ENCODE results near the gene TTLL11.

TTLL11 gene

GRCh38 chr9:122116040-122116439 is 22.9 kb upstream of the TTLL11 start:
- Histone ChIP-seq H3K4me2 (ENCODE audit: insufficient read depth, low read length, poor library complexity, severe bottlenecking) (no peak overlapping the region), H2BK5ac (ENCODE audit: low read length) (peak overlapping the region; percentile 49), H3K36me3 (replicated peaks in 1 of 2; ENCODE audit: control insufficient read depth in 2 of 2, insufficient read depth in 2 of 2, low read length in 2 of 2) (no peaks in the 10 kb centered on the region), H3K18ac (ENCODE audit: low read length) (peak overlapping the region; percentile 90), H2AK5ac (ENCODE audit: low read depth, low read length) (no peak overlapping the region), H3K14ac (ENCODE audit: low read length) (no peak overlapping the region), H3K4me1 (ENCODE audit: control insufficient read depth in 2 of 2, insufficient read depth in 1 of 2, low read depth in 1 of 2, low read length in 2 of 2) (peaks cover 16 to 25% of the 10 kb centered on the region in 2 donors), H2BK120ac (ENCODE audit: low read depth, low read length) (no peak overlapping the region), H3K79me1 (ENCODE audit: low read depth, low read length) (no peaks in the 10 kb centered on the region), H3K9me3 (replicated peaks in 1 of 2; ENCODE audit: control insufficient read depth in 2 of 2, insufficient read depth in 1 of 2, low read depth in 1 of 2, low read length in 2 of 2) (no peaks in the 10 kb centered on the region), H4K8ac (ENCODE audit: low read depth, low read length) (no peak overlapping the region), H2BK15ac (ENCODE audit: low read length) (peak overlapping the region; percentile 83), H3K27ac (replicated peaks; ENCODE audit: low read length) (peak overlapping the region; percentile 34), H3K27me3 (ENCODE audit: control insufficient read depth in 3 of 3, insufficient read depth in 3 of 3, low read depth in 1 of 3, low read length in 3 of 3) (peaks cover 0 to 6% (median 0%) of the 10 kb centered on the region in 3 experiments), H2AFZ (ENCODE audit: low read length) (peak overlapping the region; percentile 37), H3K23ac (ENCODE audit: low read depth, low read length, poor library complexity) (no peak overlapping the region), H4K91ac (ENCODE audit: low read depth, low read length, poor library complexity) (peak overlapping the region; percentile 34), H2BK12ac (ENCODE audit: low read length) (peak overlapping the region; percentile 88), H3K9ac (ENCODE audit: low read depth, low read length, poor library complexity) (no peak overlapping the region), H3K4ac (ENCODE audit: low read length) (no peak overlapping the region), H3K4me3 (ENCODE audit: low read length in 2 of 2) (no peak overlapping the region)
- WGBS, 2 donors (ENCODE audit: extremely low coverage in 2 of 2, insufficient read length in 2 of 2, insufficient replicate concordance in 1 of 2): no CpG with 5 or more reads among the region's 4 CpGs
- no peak for DNase-seq (ENCODE audit: low spot score)

GRCh38 chr9:122115176-122116035 is 22.3 kb upstream of the TTLL11 start:
- no peak overlapping the region for H3K4ac ChIP-seq (ENCODE audit: low read length)
- no peak overlapping the region for H3K4me2 ChIP-seq (ENCODE audit: insufficient read depth, low read length, poor library complexity, severe bottlenecking)
- H3K27me3 ChIP-seq (ENCODE audit: control insufficient read depth in 3 of 3, insufficient read depth in 3 of 3, low read depth in 1 of 3, low read length in 3 of 3): peaks cover 0 to 3% (median 0%) of the 10 kb centered on the region in 3 experiments
- H2AK5ac ChIP-seq (ENCODE audit: low read depth, low read length): peak overlapping the region; percentile 79
- peak overlapping the region; percentile 34 for H3K27ac ChIP-seq (replicated peaks; ENCODE audit: low read length)
- peak overlapping the region; percentile 97 for H2BK12ac ChIP-seq (ENCODE audit: low read length)
- H2BK15ac ChIP-seq (ENCODE audit: low read length): peak overlapping the region; percentile 97
- H2AFZ ChIP-seq (ENCODE audit: low read length): peak overlapping the region; percentile 43
- DNase-seq (ENCODE audit: low spot score): no peak
- no peaks in the 10 kb centered on the region for H3K79me1 ChIP-seq (ENCODE audit: low read depth, low read length)
- H4K8ac ChIP-seq (ENCODE audit: low read depth, low read length): no peak overlapping the region
- peak overlapping the region; percentile 90 for H3K18ac ChIP-seq (ENCODE audit: low read length)
- H3K14ac ChIP-seq (ENCODE audit: low read length): no peak overlapping the region
- peak overlapping the region; percentile 8 for H3K23ac ChIP-seq (ENCODE audit: low read depth, low read length, poor library complexity)
- no CpG with 5 or more reads among the region's 12 CpGs for WGBS, 2 donors (ENCODE audit: extremely low coverage in 2 of 2, insufficient read length in 2 of 2, insufficient replicate concordance in 1 of 2)
- H3K4me1 ChIP-seq (ENCODE audit: control insufficient read depth in 2 of 2, insufficient read depth in 1 of 2, low read depth in 1 of 2, low read length in 2 of 2): peaks cover 16 to 25% of the 10 kb centered on the region in 2 donors
- no peaks in the 10 kb centered on the region for H3K36me3 ChIP-seq (replicated peaks in 1 of 2; ENCODE audit: control insufficient read depth in 2 of 2, insufficient read depth in 2 of 2, low read length in 2 of 2)
- no peaks in the 10 kb centered on the region for H3K9me3 ChIP-seq (replicated peaks in 1 of 2; ENCODE audit: control insufficient read depth in 2 of 2, insufficient read depth in 1 of 2, low read depth in 1 of 2, low read length in 2 of 2)
- H4K91ac ChIP-seq (ENCODE audit: low read depth, low read length, poor library complexity): peak overlapping the region; percentile 34
- H3K9ac ChIP-seq (ENCODE audit: low read depth, low read length, poor library complexity): no peak overlapping the region
- H3K4me3 ChIP-seq (ENCODE audit: low read length in 2 of 2): no peak overlapping the region
- peak overlapping the region; percentile 49 for H2BK5ac ChIP-seq (ENCODE audit: low read length)
- H2BK120ac ChIP-seq (ENCODE audit: low read depth, low read length): peak overlapping the region; percentile 53

- Histone ChIP-seq H2BK120ac (ENCODE audit: low read depth, low read length) (no peak overlapping the region), H2AFZ (ENCODE audit: low read length) (peak overlapping the region; percentile 3), H3K18ac (ENCODE audit: low read length) (no peak overlapping the region), H2BK12ac (ENCODE audit: low read length) (no peak overlapping the region), H3K9me3 (replicated peaks in 1 of 2; ENCODE audit: control insufficient read depth in 2 of 2, insufficient read depth in 1 of 2, low read depth in 1 of 2, low read length in 2 of 2) (no peaks in the 10 kb centered on the region), H3K23ac (ENCODE audit: low read depth, low read length, poor library complexity) (no peak overlapping the region), H3K4ac (ENCODE audit: low read length) (no peak overlapping the region), H4K91ac (ENCODE audit: low read depth, low read length, poor library complexity) (no peak overlapping the region), H2BK15ac (ENCODE audit: low read length) (no peak overlapping the region), H3K4me2 (ENCODE audit: insufficient read depth, low read length, poor library complexity, severe bottlenecking) (peak overlapping the region; percentile 18), H2AK5ac (ENCODE audit: low read depth, low read length) (no peak overlapping the region), H2BK5ac (ENCODE audit: low read length) (no peak overlapping the region), H3K36me3 (replicated peaks in 1 of 2; ENCODE audit: control insufficient read depth in 2 of 2, insufficient read depth in 2 of 2, low read length in 2 of 2) (no peaks in the 10 kb centered on the region), H3K9ac (ENCODE audit: low read depth, low read length, poor library complexity) (no peak overlapping the region), H3K27me3 (ENCODE audit: control insufficient read depth in 3 of 3, insufficient read depth in 3 of 3, low read depth in 1 of 3, low read length in 3 of 3) (no peaks in the 10 kb centered on the region), H3K14ac (ENCODE audit: low read length) (peak overlapping the region; percentile 39), H3K27ac (replicated peaks; ENCODE audit: low read length) (peak overlapping the region; percentile 59), H4K8ac (ENCODE audit: low read depth, low read length) (no peak overlapping the region), H3K4me1 (ENCODE audit: control insufficient read depth in 2 of 2, insufficient read depth in 1 of 2, low read depth in 1 of 2, low read length in 2 of 2) (peaks cover 16 to 25% of the 10 kb centered on the region in 2 donors), H3K79me1 (ENCODE audit: low read depth, low read length) (no peaks in the 10 kb centered on the region), H3K4me3 (ENCODE audit: low read length in 2 of 2) (no peak overlapping the region)
- DNase-seq (ENCODE audit: low spot score): no peak
- no CpG with 5 or more reads among the region's 5 CpGs for WGBS, 2 donors (ENCODE audit: extremely low coverage in 2 of 2, insufficient read length in 2 of 2, insufficient replicate concordance in 1 of 2)
These were observed 20.5 kb upstream of the TTLL11 start for GRCh38 chr9:122113574-122113973.

GRCh38 chr9:122112238-122112637 is 19.1 kb upstream of the TTLL11 start:
- H3K36me3 ChIP-seq (replicated peaks in 1 of 2; ENCODE audit: control insufficient read depth in 2 of 2, insufficient read depth in 2 of 2, low read length in 2 of 2): no peaks in the 10 kb centered on the region
- H3K4ac ChIP-seq (ENCODE audit: low read length): no peak overlapping the region
- peak overlapping the region; percentile 64 for H2BK12ac ChIP-seq (ENCODE audit: low read length)
- H3K9me3 ChIP-seq (replicated peaks in 1 of 2; ENCODE audit: control insufficient read depth in 2 of 2, insufficient read depth in 1 of 2, low read depth in 1 of 2, low read length in 2 of 2): no peaks in the 10 kb centered on the region
- no peaks in the 10 kb centered on the region for H3K27me3 ChIP-seq (ENCODE audit: control insufficient read depth in 3 of 3, insufficient read depth in 3 of 3, low read depth in 1 of 3, low read length in 3 of 3)
- no peaks in the 10 kb centered on the region for H3K79me1 ChIP-seq (ENCODE audit: low read depth, low read length)
- peak overlapping the region; percentile 6 for H3K23ac ChIP-seq (ENCODE audit: low read depth, low read length, poor library complexity)
- H4K91ac ChIP-seq (ENCODE audit: low read depth, low read length, poor library complexity): no peak overlapping the region
- peak overlapping the region; percentile 67 for H2AK5ac ChIP-seq (ENCODE audit: low read depth, low read length)
- H2BK120ac ChIP-seq (ENCODE audit: low read depth, low read length): peak overlapping the region; percentile 63
- no peak overlapping the region for H3K9ac ChIP-seq (ENCODE audit: low read depth, low read length, poor library complexity)
- no peak overlapping the region for H3K14ac ChIP-seq (ENCODE audit: low read length)
- no peak overlapping the region for H2AFZ ChIP-seq (ENCODE audit: low read length)
- peak overlapping the region; percentile 55 for H3K18ac ChIP-seq (ENCODE audit: low read length)
- no peak overlapping the region for H3K4me3 ChIP-seq (ENCODE audit: low read length in 2 of 2)
- H3K4me2 ChIP-seq (ENCODE audit: insufficient read depth, low read length, poor library complexity, severe bottlenecking): no peak overlapping the region
- DNase-seq (ENCODE audit: low spot score): no peak
- peaks cover 25 to 29% of the 10 kb centered on the region in 2 donors for H3K4me1 ChIP-seq (ENCODE audit: control insufficient read depth in 2 of 2, insufficient read depth in 1 of 2, low read depth in 1 of 2, low read length in 2 of 2)
- H2BK15ac ChIP-seq (ENCODE audit: low read length): peak overlapping the region; percentile 71
- H4K8ac ChIP-seq (ENCODE audit: low read depth, low read length): no peak overlapping the region
- WGBS, 2 donors (ENCODE audit: extremely low coverage in 2 of 2, insufficient read length in 2 of 2, insufficient replicate concordance in 1 of 2): no CpG with 5 or more reads among the region's 6 CpGs
- no peak overlapping the region for H2BK5ac ChIP-seq (ENCODE audit: low read length)
- H3K27ac ChIP-seq (replicated peaks; ENCODE audit: low read length): no peak overlapping the region
